GM12891 (cell line): ENCODE results near the gene GID8.

Experiments
- PAX5 ChIP-seq: IDR thresholded peaks from 2 replicates; pipeline ENCODE4 v1.6.1; 2011; ENCODE audit warnings: low read length, moderate library complexity, mild to moderate bottlenecking; ENCODE audit not compliant: insufficient read depth, severe bottlenecking
- POLR2A ChIP-seq: IDR thresholded peaks from 2 replicates; pipeline ENCODE4 v1.6.1; 2011; ENCODE audit warnings: low read depth, low read length, control low read depth
- POLR2AphosphoS5 ChIP-seq: IDR thresholded peaks from 2 replicates; pipeline ENCODE4 v1.6.1; 2011; ENCODE audit warnings: low read depth, low read length, control low read depth
- SPI1 ChIP-seq: IDR thresholded peaks from 2 replicates; pipeline ENCODE4 v1.6.1; 2011; ENCODE audit warnings: low read depth, low read length, control low read depth
- TAF1 ChIP-seq: IDR thresholded peaks from 2 replicates; pipeline ENCODE4 v1.6.1; 2011; ENCODE audit warnings: low read depth, low read length, control low read depth

GRCh38 chr20:62938105-62938888, at the start of gene GID8:
- TF ChIP-seq POLR2AphosphoS5 (no peak), TAF1 (no peak; the same call in 1 of the 2 replicates), POLR2A (no peak), SPI1 (no peak), PAX5 (no peak)
